GF-D8 (cell line): ENCODE results near the gene PAEP.

ENCODE experiments used
- DNase-seq: peaks from one replicate; lab custom pipeline; 2025; lab: John Stamatoyannopoulos, UW

The PAEP gene

GRCh38 chr9:135615666-135616618, 54.4 kb downstream of the PAEP start:
- DNase-seq: no peak
